Breast epithelium (tissue), 4 donors: ENCODE data around the gene RAC2. TPM values are rescaled to one million over a fixed set of nuclear protein-coding genes. Genes with fewer than 3 reads are reported as not detected.

Experiments used
- DNase-seq, 2 donors: peaks; one replicate each; pipeline ENCODE4 v3.0.0-alpha.2; 2019; ENCODE audit warnings: low spot score in 2 of 2
- H3K27ac ChIP-seq, 2 donors: fragments of 200-600 bp; sonication (generic) in 1 of 2; one replicate each; pipeline ENCODE4 v1.5.1; 2016 to 2019; ENCODE audit warnings: mild to moderate bottlenecking in 1 of 2
- H3K27me3 ChIP-seq, 2 donors: fragments of 200-600 bp; sonication (generic) in 1 of 2; one replicate each; pipeline versions ENCODE4 v1.5.1 to v1.6.0; 2017 to 2019; ENCODE audit warnings: control low read depth in 1 of 2, mild to moderate bottlenecking in 1 of 2
- H3K36me3 ChIP-seq: fragments of 200-600 bp; one replicate; pipeline ENCODE4 v1.5.1; 2019
- H3K4me1 ChIP-seq, 2 donors: fragments of 200-600 bp; sonication (generic); one replicate each; pipeline ENCODE4 v1.5.1; 2016 to 2019; ENCODE audit warnings: control low read depth in 1 of 2
- H3K4me3 ChIP-seq, 3 donors: fragments of 200-600 bp; sonication (generic); 1 replicate in 2 of 3; 2 replicates in 1 of 3; pipeline ENCODE4 v1.5.1; 2016 to 2019; ENCODE audit warnings: mild to moderate bottlenecking in 3 of 3, moderate library complexity in 2 of 3
- H3K9me3 ChIP-seq, 2 donors: fragments of 200-600 bp; sonication (generic) in 1 of 2; one replicate each; pipeline ENCODE4 v1.5.1; 2016 to 2019; ENCODE audit warnings: control low read depth in 1 of 2
- CTCF ChIP-seq, 3 donors: fragments of 450-650 bp; IDR thresholded peaks; one replicate each; pipeline ENCODE4 v1.5.1; 2016 to 2017; ENCODE audit warnings: antibody characterized with exemption in 3 of 3, mild to moderate bottlenecking in 3 of 3, moderate library complexity in 3 of 3
- POLR2A ChIP-seq: fragments of 450-650 bp; IDR thresholded peaks from one replicate; pipeline ENCODE4 v1.6.1; 2016; ENCODE audit warnings: antibody characterized with exemption, mild to moderate bottlenecking, moderate library complexity
- POLR2AphosphoS5 ChIP-seq, 3 donors: sonication (generic); formaldehyde crosslinking; IDR thresholded peaks; one replicate each; pipeline ENCODE4 v1.6.1; 2017; ENCODE audit warnings: antibody characterized with exemption in 3 of 3
- intact Hi-C: fragments of 100-400 bp; cut with DNase I; formaldehyde crosslinking; loops from one replicate; pipeline ENCODE4 v1.15.1; 2023; ENCODE audit warnings: low total_unique reads
- total RNA-seq, 3 donors: library from RNA; depleted of rRNA; stranded (reverse); fragments of >200 nt; gene quantifications; one replicate each; pipeline ENCODE4 v1.1.0, GENCODE V29; 2016

Gene RAC2
- total RNA-seq, 3 donors from 2014 or later = 10.5 to 12.0 (median 11.5) TPM

GRCh38 chr22:37187552-37187890 is 56.5 kb downstream of the RAC2 start:
- Histone ChIP-seq H3K36me3 (no peaks in the 10 kb centered on the region), H3K4me1 (peaks cover 6 to 15% of the 10 kb centered on the region in 2 donors), H3K27ac (peak overlapping the region; percentile 77 to 98), H3K9me3 (no peaks in the 10 kb centered on the region), H3K27me3 (no peaks in the 10 kb centered on the region), H3K4me3 (peak overlapping the region; percentile 36 to 65 (median 37))
- intact Hi-C loops = loop anchor here (10.0 kb wide), 1 partner anchor 1237 kb away; no protein-coding TSS in a partner anchor
- no peak for DNase-seq
- TF ChIP-seq POLR2AphosphoS5 (IDR thresholded peaks at IDR 0.05) (no peak), CTCF (IDR thresholded peaks at IDR 0.05) (no peak), POLR2A (no peak)

DNA sequence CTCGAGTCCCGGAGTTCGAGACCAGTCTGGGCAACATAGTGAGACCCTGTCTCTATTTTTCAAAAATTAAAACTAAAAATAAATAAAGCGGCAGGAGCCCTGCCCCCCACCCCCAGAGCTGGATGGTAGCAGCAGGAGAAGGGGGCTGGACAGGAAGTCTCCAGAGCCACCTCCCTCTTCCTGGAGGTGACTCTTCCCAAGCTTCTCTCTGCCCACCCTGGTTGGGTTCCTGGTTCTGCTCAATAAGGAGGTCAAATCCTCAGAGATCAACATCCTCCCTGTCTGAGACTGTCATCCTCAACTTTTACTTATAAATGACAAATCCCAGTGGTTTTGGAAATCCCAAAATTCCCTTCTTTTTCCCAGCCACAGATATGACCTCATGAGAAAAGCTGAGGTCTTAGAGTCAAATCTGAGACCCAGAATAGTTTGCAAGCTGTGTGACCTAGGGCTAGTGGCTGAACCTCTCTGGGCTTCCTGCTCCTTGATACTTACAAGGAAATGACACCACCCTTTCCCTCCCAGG is 57.0 kb downstream of the RAC2 start:
- no peaks in the 10 kb centered on the region for H3K9me3 ChIP-seq
- TF ChIP-seq CTCF (IDR thresholded peaks at IDR 0.05) = no peak
- no peak for TF ChIP-seq POLR2AphosphoS5 (IDR thresholded peaks at IDR 0.05)
- TF ChIP-seq POLR2A = no peak
- peak overlapping the region; percentile 36 to 65 (median 37) for H3K4me3 ChIP-seq
- no peak for DNase-seq
- H3K4me1 ChIP-seq = peaks cover 6 to 15% of the 10 kb centered on the region in 2 donors
- no peaks in the 10 kb centered on the region for H3K27me3 ChIP-seq
- intact Hi-C loops = loop anchor here (10.0 kb wide), 1 partner anchor 1238 kb away; no protein-coding TSS in a partner anchor
- peak overlapping the region; percentile 77 to 98 for H3K27ac ChIP-seq
- no peaks in the 10 kb centered on the region for H3K36me3 ChIP-seq

DNA sequence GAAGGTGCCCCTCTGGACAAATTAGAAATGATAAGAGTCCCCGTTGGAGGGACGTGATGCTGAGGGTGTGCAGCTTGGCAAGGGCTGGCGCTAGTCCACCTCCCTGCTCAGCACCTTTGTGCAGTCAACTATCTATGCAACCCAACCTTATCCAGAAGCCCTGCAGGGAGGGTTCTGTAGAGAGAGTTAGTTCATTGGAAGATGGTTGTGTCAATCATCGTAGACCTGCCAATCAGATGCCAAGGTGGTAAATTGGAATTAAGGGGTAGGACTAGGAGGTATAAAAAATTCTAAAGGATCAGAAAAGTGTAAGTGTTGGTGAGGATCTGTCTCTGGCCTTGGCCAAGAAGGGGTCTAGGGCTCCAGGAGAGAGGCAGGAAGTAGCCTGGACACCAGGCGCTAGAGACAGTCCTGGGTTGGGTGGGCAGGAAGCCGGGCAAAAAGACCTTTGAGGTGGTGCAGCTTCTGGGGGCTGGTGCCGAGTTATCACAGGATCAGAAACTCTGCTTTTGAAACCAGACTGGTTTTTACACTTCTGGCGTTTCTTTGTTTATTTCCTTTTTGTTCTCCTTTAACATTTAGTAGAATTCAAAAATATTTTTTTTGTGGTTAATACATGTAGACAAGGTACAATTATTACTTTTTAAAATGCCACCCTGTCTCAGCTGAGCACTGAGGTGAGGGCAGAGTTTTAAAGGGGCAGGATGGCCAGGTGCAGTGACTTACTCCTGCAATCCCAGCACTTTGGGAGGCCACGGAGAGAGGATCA is 57.7 kb downstream of the RAC2 start:
- no peaks in the 10 kb centered on the region for H3K9me3 ChIP-seq
- H3K27ac ChIP-seq = peak overlapping the region; percentile 77 to 98
- no peak for TF ChIP-seq POLR2A
- TF ChIP-seq CTCF (IDR thresholded peaks at IDR 0.05) = no peak
- TF ChIP-seq POLR2AphosphoS5 (IDR thresholded peaks at IDR 0.05) = no peak
- no peaks in the 10 kb centered on the region for H3K27me3 ChIP-seq
- no peaks in the 10 kb centered on the region for H3K36me3 ChIP-seq
- intact Hi-C loops = loop anchor here (10.0 kb wide), 1 partner anchor 1238 kb away; no protein-coding TSS in a partner anchor
- H3K4me3 ChIP-seq = no peak overlapping the region
- DNase-seq = no peak
- peaks cover 6 to 15% of the 10 kb centered on the region in 2 donors for H3K4me1 ChIP-seq

GRCh38 chr22:37185646-37186227 is 58.3 kb downstream of the RAC2 start:
- Histone ChIP-seq H3K4me3 (no peak overlapping the region), H3K4me1 (peaks cover 6 to 15% of the 10 kb centered on the region in 2 donors), H3K9me3 (no peaks in the 10 kb centered on the region), H3K27me3 (no peaks in the 10 kb centered on the region), H3K27ac (peak overlapping the region in 1 of 2 donors; percentile 98), H3K36me3 (no peaks in the 10 kb centered on the region)
- intact Hi-C loops = loop anchor here (10.0 kb wide), 1 partner anchor 1239 kb away; no protein-coding TSS in a partner anchor
- DNase-seq = no peak
- TF ChIP-seq POLR2A = no peak
- TF ChIP-seq POLR2AphosphoS5 (IDR thresholded peaks at IDR 0.05) = no peak
- TF ChIP-seq CTCF (IDR thresholded peaks at IDR 0.05) = no peak
